B cell (primary cell): ENCODE results near the gene TANGO6. TPM values are rescaled to one million over a fixed set of nuclear protein-coding genes. Genes with fewer than 3 reads are reported as not detected.

Experiments
- ATAC-seq: fragments of 200-7000 bp; cut with Tn5 transposase; one replicate; pipeline ENCODE4 v1.10.0; 2021; ENCODE audit warnings: low read depth, mild to moderate bottlenecking, moderate number of reproducible peaks, moderate library complexity
- CTCF ChIA-PET: fragments of 350-600 bp; sonication (Branson Sonifier 250); formaldehyde crosslinking; loops from one replicate; lab custom pipeline; 2021; ENCODE audit warnings: antibody characterized with exemption, inconsistent platforms; lab: Charles Lee
- POLR2A ChIA-PET: fragments of 350-600 bp; sonication (Branson Sonifier 250); formaldehyde crosslinking; loops from one replicate; lab custom pipeline; 2021; ENCODE audit warnings: antibody characterized with exemption; lab: Charles Lee
- DNase-seq: peaks from one replicate; pipeline ENCODE4 v3.0.0; 2013
- H2AFZ ChIP-seq: 2 replicates; pipeline ENCODE4 v1.6.1; 2012; ENCODE audit warnings: mild to moderate bottlenecking, low read depth, low read length; ENCODE audit not compliant: insufficient read depth, poor library complexity, severe bottlenecking
- H3K27ac ChIP-seq, 2 donors: 1 replicate in 1 of 2; 2 replicates in 1 of 2; pipeline ENCODE4 v1.5.1; 2012 to 2013; ENCODE audit warnings: low read length in 2 of 2, mild to moderate bottlenecking in 2 of 2, moderate library complexity in 1 of 2
- H3K27me3 ChIP-seq, 4 experiments: fragments of 200-600 bp in 1 of 4; sonication (generic) in 1 of 4; replicated peaks in 1 of 4; 1 replicate in 2 of 4; 2 replicates in 2 of 4; pipeline versions ENCODE4 v1.6.1 to v1.7.0; 2013 to 2016; ENCODE audit warnings: low read length in 3 of 4, mild to moderate bottlenecking in 2 of 4, mixed read lengths in 1 of 4, moderate library complexity in 1 of 4; ENCODE audit not compliant: insufficient read depth in 4 of 4, control insufficient read depth in 3 of 4; ENCODE audit errors: control extremely low read depth in 1 of 4
- H3K36me3 ChIP-seq, 2 experiments: replicated peaks in 1 of 2; 1 replicate in 1 of 2; 2 replicates in 1 of 2; pipeline versions ENCODE4 v1.6.1 to v1.7.1; 2013; ENCODE audit warnings: low read length in 1 of 2; ENCODE audit not compliant: insufficient read depth in 2 of 2, control insufficient read depth in 1 of 2; ENCODE audit errors: control extremely low read depth in 1 of 2, extremely low read depth in 1 of 2
- H3K4me1 ChIP-seq, 2 donors: fragments of 200-600 bp in 1 of 2; sonication (generic) in 1 of 2; 1 replicate in 1 of 2; 2 replicates in 1 of 2; pipeline versions ENCODE4 v1.5.1 to v1.6.1; 2013 to 2017; ENCODE audit warnings: low read length in 2 of 2; ENCODE audit not compliant: control insufficient read depth in 2 of 2, insufficient read depth in 2 of 2
- H3K4me2 ChIP-seq: replicated peaks from 2 replicates; pipeline ENCODE3; 2012; ENCODE audit warnings: mild to moderate bottlenecking, low read depth, low read length; ENCODE audit not compliant: poor library complexity, severe bottlenecking
- H3K4me3 ChIP-seq, 5 experiments: fragments of 200-600 bp in 1 of 5; sonication (generic) in 1 of 5; 1 replicate in 3 of 5; 2 replicates in 2 of 5; pipeline versions ENCODE4 v1.5.1 to v1.7.0; 2011 to 2016; ENCODE audit warnings: low read length in 4 of 5, mild to moderate bottlenecking in 4 of 5, low read depth in 2 of 5, control low read depth in 1 of 5, moderate library complexity in 1 of 5; ENCODE audit not compliant: insufficient read depth in 1 of 5; ENCODE audit errors: control extremely low read depth in 1 of 5, extremely low read depth in 1 of 5
- H3K79me2 ChIP-seq: fragments of 200-600 bp; sonication (generic); one replicate; pipeline ENCODE4 v1.6.0; 2016; ENCODE audit warnings: low read length; ENCODE audit not compliant: control insufficient read depth, insufficient read depth
- H3K9ac ChIP-seq: fragments of 200-600 bp; sonication (generic); 2 replicates; pipeline ENCODE4 v1.6.1; 2017; ENCODE audit warnings: mild to moderate bottlenecking, low read length, moderate library complexity
- H3K9me3 ChIP-seq, 3 donors: one replicate each; pipeline versions ENCODE4 v1.6.1 to v1.7.1; 2013; ENCODE audit warnings: low read length in 2 of 3; ENCODE audit not compliant: control insufficient read depth in 2 of 3, insufficient read depth in 1 of 3; ENCODE audit errors: control extremely low read depth in 1 of 3
- H4K20me1 ChIP-seq: 2 replicates; pipeline ENCODE4 v1.6.0; 2012; ENCODE audit warnings: mild to moderate bottlenecking, low read length; ENCODE audit not compliant: insufficient read depth, control insufficient read depth, poor library complexity, severe bottlenecking
- H3K27ac Mint-ChIP-seq: one replicate; pipeline ENCODE4 v1.8.0; 2021; ENCODE audit warnings: mixed read lengths
- H3K27me3 Mint-ChIP-seq: one replicate; pipeline ENCODE4 v1.8.0; 2021; ENCODE audit warnings: mixed read lengths
- H3K4me1 Mint-ChIP-seq: one replicate; pipeline ENCODE4 v1.8.0; 2021; ENCODE audit warnings: mixed read lengths
- H3K4me3 Mint-ChIP-seq: one replicate; pipeline ENCODE4 v1.8.0; 2021; ENCODE audit warnings: mixed read lengths
- H3K9me3 Mint-ChIP-seq: one replicate; pipeline ENCODE4 v1.8.0; 2022; ENCODE audit warnings: mixed read lengths; ENCODE audit not compliant: insufficient read depth
- CTCF ChIP-seq: fragments of 200-600 bp; IDR thresholded peaks from one replicate; pipeline ENCODE4 v1.8.0; 2022; ENCODE audit warnings: antibody characterized with exemption, mild to moderate bottlenecking
- EZH2 ChIP-seq: IDR thresholded peaks from 2 replicates; pipeline ENCODE4 v1.6.1; 2012; ENCODE audit warnings: borderline replicate concordance, low read depth, mild to moderate bottlenecking, moderate library complexity, low read length; ENCODE audit not compliant: insufficient read depth, poor library complexity, severe bottlenecking
- WGBS: methylation state at CpG from one replicate; pipeline ENCODE4 v1.1.5; 2013; ENCODE audit warnings: missing lambda C conversion rate; ENCODE audit not compliant: insufficient coverage; 5-methylcytosine and 5-hydroxymethylcytosine counted together
- intact Hi-C: fragments of 100-400 bp; cut with micrococcal nuclease; formaldehyde crosslinking; loops from one replicate; pipeline ENCODE4 v1.10.0; 2022
- polyA plus RNA-seq: library from polyadenylated mRNA; depleted of rRNA; stranded (reverse); fragments of >200 nt; gene quantifications from 2 replicates; pipeline ENCODE4 v1.2.3, GENCODE V29; 2012
- total RNA-seq, 2 donors: library from RNA; stranded (reverse); fragments of 120-200 nt in 1 of 2; gene quantifications; 1 replicate in 1 of 2; 2 replicates in 1 of 2; pipeline versions ENCODE4 v1.2.3 to v1.2.4, GENCODE V29; 2013 to 2022

Gene TANGO6
- total and polyA plus RNA-seq, 2 donors (not counting 1 experiment from before 2014, with no cell fraction given) = 8.0 to 42.8 TPM

GRCh38 chr16:68800257-68800875 is 43.0 kb upstream of the TANGO6 start:
- intact Hi-C loops = loop anchor here (1.0 to 5.0 kb wide), 5 partner anchors 33 to 272 kb away; partner anchors contain the start of gene TANGO6
- Mint-ChIP-seq H3K4me3 (no peak overlapping the region), H3K9me3 (no peaks in the 10 kb centered on the region), H3K4me1 (peaks cover 3% of the 10 kb centered on the region), H3K27me3 (no peaks in the 10 kb centered on the region), H3K27ac (no peak overlapping the region)
- ATAC-seq (peak; percentile 88), DNase-seq (peak; percentile 53)
- no peaks in the 10 kb centered on the region for H3K9me3 ChIP-seq
- ChIA-PET POLR2A (interaction anchor here (0.6 to 1.2 kb wide), 2 partner anchors 30 to 42 kb away, joined by 3 read pairs; no protein-coding TSS in a partner anchor), CTCF (interaction anchor here (0.6 to 6.1 kb wide), 19 partner anchors 9 to 323 kb away, joined by 3 to 47 read pairs (median 5); no protein-coding TSS in a partner anchor)
- no peak for TF ChIP-seq EZH2
- TF ChIP-seq CTCF = peak; percentile 62
- no peak overlapping the region for H3K27ac ChIP-seq
- no peak overlapping the region for H3K4me2 ChIP-seq
- no peaks in the 10 kb centered on the region for H3K4me1 ChIP-seq
- no peaks in the 10 kb centered on the region for H3K27me3 ChIP-seq
- H3K9ac ChIP-seq = no peak overlapping the region
- 53% methylated on average over 3 of the region's 5 CpGs for WGBS
- H4K20me1 ChIP-seq = no peaks in the 10 kb centered on the region
- H3K36me3 ChIP-seq = no peaks in the 10 kb centered on the region
- H3K79me2 ChIP-seq = no peaks in the 10 kb centered on the region
- H3K4me3 ChIP-seq = no peak overlapping the region
- no peak overlapping the region for H2AFZ ChIP-seq

GRCh38 chr16:68802190-68802589 is 41.1 kb upstream of the TANGO6 start:
- WGBS = 100% methylated on average over 3 of the region's 7 CpGs

More at GRCh38 chr16:68802190-68802589, 41.1 kb upstream of the TANGO6 start:
- ATAC-seq (no peak), DNase-seq (no peak)
- Mint-ChIP-seq H3K9me3 (no peaks in the 10 kb centered on the region), H3K4me1 (peaks cover 3% of the 10 kb centered on the region), H3K27ac (no peak overlapping the region), H3K4me3 (no peak overlapping the region), H3K27me3 (peaks cover 5% of the 10 kb centered on the region)
- POLR2A ChIA-PET = no interaction called here
- H3K79me2 ChIP-seq = no peaks in the 10 kb centered on the region
- no peaks in the 10 kb centered on the region for H3K27me3 ChIP-seq
- no peaks in the 10 kb centered on the region for H3K36me3 ChIP-seq
- intact Hi-C loops = loop anchor here (5.0 kb wide), 1 partner anchor 35 kb away; no protein-coding TSS in a partner anchor
- no peak overlapping the region for H3K4me2 ChIP-seq
- no peak overlapping the region for H3K27ac ChIP-seq
- H3K4me1 ChIP-seq = no peaks in the 10 kb centered on the region
- H2AFZ ChIP-seq = no peak overlapping the region
- H3K9ac ChIP-seq = no peak overlapping the region
- no peaks in the 10 kb centered on the region for H3K9me3 ChIP-seq
- TF ChIP-seq CTCF (no peak), EZH2 (no peak)
- CTCF ChIA-PET = interaction anchor here (0.6 to 6.1 kb wide), 2 partner anchors 271 to 273 kb away, joined by 3 to 47 read pairs; no protein-coding TSS in a partner anchor
- no peaks in the 10 kb centered on the region for H4K20me1 ChIP-seq
- H3K4me3 ChIP-seq = no peak overlapping the region
